ENCODE data around the gene GPR3.

DNA sequence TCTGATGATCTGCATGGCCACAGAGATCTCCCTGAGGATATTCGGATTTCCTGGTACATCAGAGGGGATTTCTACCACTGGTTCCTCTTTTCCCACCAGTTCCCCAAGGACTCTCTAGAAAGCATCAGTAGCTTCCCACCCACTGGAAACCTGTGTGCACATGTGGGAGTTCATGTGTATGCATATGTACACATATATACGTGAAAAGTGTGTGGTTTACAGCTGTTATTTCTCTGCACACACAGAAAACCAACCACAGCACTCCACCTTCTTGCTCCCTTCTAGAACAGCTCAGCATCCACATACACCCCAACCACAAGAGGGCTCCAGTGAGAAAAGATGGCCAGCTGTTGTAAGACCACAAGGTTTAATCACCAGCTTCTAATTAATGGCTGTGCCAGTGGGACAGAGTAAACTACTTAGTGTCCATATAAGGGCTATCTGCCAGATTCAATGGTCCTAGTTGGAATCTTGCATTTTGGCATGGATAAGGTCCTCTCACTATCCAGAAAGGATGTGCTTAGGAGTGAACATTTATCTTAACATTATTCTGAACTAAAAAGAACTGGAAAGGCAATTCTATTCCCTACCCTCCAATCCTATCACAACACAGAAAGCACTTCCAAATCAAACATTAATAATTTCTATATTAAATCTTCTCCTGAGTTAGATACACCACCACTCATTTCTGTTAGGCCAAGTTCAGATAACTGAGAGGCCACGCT, 24.1 kb downstream of the GPR3 start:
- TF ChIP-seq, protein P1, sequence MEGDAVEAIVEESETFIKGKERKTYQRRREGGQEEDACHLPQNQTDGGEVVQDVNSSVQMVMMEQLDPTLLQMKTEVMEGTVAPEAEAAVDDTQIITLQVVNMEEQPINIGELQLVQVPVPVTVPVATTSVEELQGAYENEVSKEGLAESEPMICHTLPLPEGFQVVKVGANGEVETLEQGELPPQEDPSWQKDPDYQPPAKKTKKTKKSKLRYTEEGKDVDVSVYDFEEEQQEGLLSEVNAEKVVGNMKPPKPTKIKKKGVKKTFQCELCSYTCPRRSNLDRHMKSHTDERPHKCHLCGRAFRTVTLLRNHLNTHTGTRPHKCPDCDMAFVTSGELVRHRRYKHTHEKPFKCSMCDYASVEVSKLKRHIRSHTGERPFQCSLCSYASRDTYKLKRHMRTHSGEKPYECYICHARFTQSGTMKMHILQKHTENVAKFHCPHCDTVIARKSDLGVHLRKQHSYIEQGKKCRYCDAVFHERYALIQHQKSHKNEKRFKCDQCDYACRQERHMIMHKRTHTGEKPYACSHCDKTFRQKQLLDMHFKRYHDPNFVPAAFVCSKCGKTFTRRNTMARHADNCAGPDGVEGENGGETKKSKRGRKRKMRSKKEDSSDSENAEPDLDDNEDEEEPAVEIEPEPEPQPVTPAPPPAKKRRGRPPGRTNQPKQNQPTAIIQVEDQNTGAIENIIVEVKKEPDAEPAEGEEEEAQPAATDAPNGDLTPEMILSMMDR (IDR thresholded peaks at IDR 0.05 in 2 of 3, conservative IDR thresholded peaks at IDR 0.05 in 1 of 3; ENCODE audit: control insufficient read depth in 2 of 3, extremely low read depth in 1 of 3, insufficient read depth in 1 of 3, low read depth in 3 of 3, low read length in 3 of 3): peak; percentile 74 to 82 (median 74)
- TF ChIP-seq BHLHE40 (IDR thresholded peaks at IDR 0.05; ENCODE audit: borderline replicate concordance in 1 of 2, low read depth in 2 of 2, low read length in 1 of 2) (peak; percentile 54 to 65; a peak in 3 of 4 replicates), CREB1 (IDR thresholded peaks at IDR 0.05; ENCODE audit: low read depth) (peak; percentile 56; the same call in 1 of the 2 replicates), HDAC6 (IDR thresholded peaks at IDR 0.05; ENCODE audit: unreplicated experiment) (no peak)
